Measurements from ENCODE around the gene ATP10A.

ATP10A gene

GRCh38 chr15:25663515-25663914 lies 199.6 kb downstream of the ATP10A start:
- Histone ChIP-seq H3K4me3 (no peak overlapping the region), H3K27me3 (no peaks in the 10 kb centered on the region), H3K4me2 (no peak overlapping the region), H3K27ac (no peak overlapping the region), H4K20me1 (no peaks in the 10 kb centered on the region), H3K9me3 (replicated peaks in 1 of 11) (peaks cover 0 to 8% (median under 1%) of the 10 kb centered on the region in 11 experiments; a peak in 5 of 22 replicates), H3K9ac (no peak overlapping the region), H3K4me1 (no peaks in the 10 kb centered on the region), H3K36me3 (no peaks in the 10 kb centered on the region)
- no peak for TF ChIP-seq Cebpa-rat (IDR thresholded peaks at IDR 0.05)

- Histone ChIP-seq H3K27ac (no peak overlapping the region), H3K36me3 (no peaks in the 10 kb centered on the region), H3K9ac (no peak overlapping the region), H4K20me1 (no peaks in the 10 kb centered on the region), H3K27me3 (no peaks in the 10 kb centered on the region), H3K4me3 (no peak overlapping the region), H3K4me1 (no peaks in the 10 kb centered on the region), H3K4me2 (no peak overlapping the region), H3K9me3 (replicated peaks in 1 of 11) (peaks cover 0 to 24% (median 11%) of the 10 kb centered on the region in 11 experiments; a peak in 14 of 22 replicates)
- no peak for TF ChIP-seq Cebpa-rat (IDR thresholded peaks at IDR 0.05)
Measured at GRCh38 chr15:25661898-25662297, 201.2 kb downstream of the ATP10A start.

GRCh38 chr15:25659251-25659650 lies 203.9 kb downstream of the ATP10A start:
- no peak overlapping the region for H3K4me3 ChIP-seq
- no peaks in the 10 kb centered on the region for H3K27me3 ChIP-seq
- no peaks in the 10 kb centered on the region for H4K20me1 ChIP-seq
- H3K27ac ChIP-seq: no peak overlapping the region
- H3K36me3 ChIP-seq: no peaks in the 10 kb centered on the region
- peaks cover 0 to 32% (median 16%) of the 10 kb centered on the region in 11 experiments; a peak in 14 of 22 replicates for H3K9me3 ChIP-seq (replicated peaks in 1 of 11)
- peaks cover 0 to 6% (median 0%) of the 10 kb centered on the region in 10 experiments; a peak in 2 of 20 replicates for H3K4me1 ChIP-seq
- no peak overlapping the region for H3K4me2 ChIP-seq
- TF ChIP-seq Cebpa-rat (IDR thresholded peaks at IDR 0.05): no peak
- H3K9ac ChIP-seq: no peak overlapping the region

- Histone ChIP-seq H3K4me1 (peaks cover 0 to 6% (median 0%) of the 10 kb centered on the region in 10 experiments; a peak in 2 of 20 replicates), H3K36me3 (no peaks in the 10 kb centered on the region), H3K4me3 (no peak overlapping the region), H3K4me2 (no peak overlapping the region), H3K9ac (no peak overlapping the region), H4K20me1 (no peaks in the 10 kb centered on the region), H3K27ac (no peak overlapping the region), H3K9me3 (replicated peaks in 1 of 11) (peaks cover 0 to 32% (median 16%) of the 10 kb centered on the region in 11 experiments; a peak in 14 of 22 replicates), H3K27me3 (no peaks in the 10 kb centered on the region)
- no peak for TF ChIP-seq Cebpa-rat (IDR thresholded peaks at IDR 0.05)
Measured at GRCh38 chr15:25658560-25658959, 204.6 kb downstream of the ATP10A start.

- Histone ChIP-seq H3K36me3 (no peaks in the 10 kb centered on the region), H3K4me3 (no peak overlapping the region), H3K4me2 (peak overlapping the region in 2 of 11 experiments; percentile 11 to 16; a peak in 2 of 22 replicates), H4K20me1 (no peaks in the 10 kb centered on the region), H3K27ac (no peak overlapping the region), H3K9me3 (replicated peaks in 1 of 11) (peaks cover 0 to 32% (median 16%) of the 10 kb centered on the region in 11 experiments; a peak in 14 of 22 replicates), H3K9ac (no peak overlapping the region), H3K4me1 (peaks cover 0 to 12% (median 7%) of the 10 kb centered on the region in 10 experiments; a peak in 12 of 20 replicates), H3K27me3 (no peaks in the 10 kb centered on the region)
- no peak for TF ChIP-seq Cebpa-rat (IDR thresholded peaks at IDR 0.05)
Measured at GRCh38 chr15:25655207-25655948, 207.7 kb downstream of the ATP10A start.

GRCh38 chr15:25653371-25653770 lies 209.8 kb downstream of the ATP10A start:
- no peaks in the 10 kb centered on the region for H3K36me3 ChIP-seq
- peaks cover 0 to 12% (median 7%) of the 10 kb centered on the region in 10 experiments; a peak in 12 of 20 replicates for H3K4me1 ChIP-seq
- no peak overlapping the region for H3K4me3 ChIP-seq
- H4K20me1 ChIP-seq: no peaks in the 10 kb centered on the region
- TF ChIP-seq Cebpa-rat (IDR thresholded peaks at IDR 0.05): no peak
- no peak overlapping the region for H3K9ac ChIP-seq
- no peaks in the 10 kb centered on the region for H3K27me3 ChIP-seq
- H3K4me2 ChIP-seq: no peak overlapping the region
- H3K9me3 ChIP-seq (replicated peaks in 1 of 11): peaks cover 0 to 23% (median 11%) of the 10 kb centered on the region in 11 experiments; a peak in 13 of 22 replicates
- H3K27ac ChIP-seq: no peak overlapping the region

GRCh38 chr15:25652704-25653103 lies 210.4 kb downstream of the ATP10A start:
- TF ChIP-seq Cebpa-rat (IDR thresholded peaks at IDR 0.05): no peak
- H3K4me3 ChIP-seq: no peak overlapping the region
- H3K36me3 ChIP-seq: no peaks in the 10 kb centered on the region
- H3K9ac ChIP-seq: no peak overlapping the region
- H4K20me1 ChIP-seq: no peaks in the 10 kb centered on the region
- peaks cover 0 to 12% (median 7%) of the 10 kb centered on the region in 10 experiments; a peak in 12 of 20 replicates for H3K4me1 ChIP-seq
- H3K27ac ChIP-seq: peak overlapping the region in 2 of 11 experiments; percentile 12 to 19; a peak in 3 of 22 replicates
- peaks cover 0 to 16% (median 10%) of the 10 kb centered on the region in 11 experiments; a peak in 13 of 22 replicates for H3K9me3 ChIP-seq (replicated peaks in 1 of 11)
- H3K27me3 ChIP-seq: no peaks in the 10 kb centered on the region
- H3K4me2 ChIP-seq: peak overlapping the region in 6 of 11 experiments; percentile 10 to 71 (median 45); a peak in 11 of 22 replicates

- H3K27me3 ChIP-seq: no peaks in the 10 kb centered on the region
- no peak overlapping the region; a peak in 2 of 22 replicates for H3K4me2 ChIP-seq
- TF ChIP-seq Cebpa-rat (IDR thresholded peaks at IDR 0.05): no peak
- no peak overlapping the region for H3K9ac ChIP-seq
- H4K20me1 ChIP-seq: no peaks in the 10 kb centered on the region
- H3K27ac ChIP-seq: no peak overlapping the region
- peaks cover 0 to 12% (median 4%) of the 10 kb centered on the region in 10 experiments; a peak in 11 of 20 replicates for H3K4me1 ChIP-seq
- H3K4me3 ChIP-seq: no peak overlapping the region
- H3K9me3 ChIP-seq (replicated peaks in 1 of 11): no peaks in the 10 kb centered on the region
- no peaks in the 10 kb centered on the region for H3K36me3 ChIP-seq
Measured at GRCh38 chr15:25649390-25649789, 213.7 kb downstream of the ATP10A start.

GRCh38 chr15:25643120-25643519 lies 220.0 kb downstream of the ATP10A start:
- Histone ChIP-seq H3K9me3 (replicated peaks in 1 of 11) (no peaks in the 10 kb centered on the region; a peak in 1 of 22 replicates), H3K36me3 (no peaks in the 10 kb centered on the region), H3K4me1 (peaks cover 0 to 13% (median 5%) of the 10 kb centered on the region in 10 experiments; a peak in 9 of 20 replicates), H3K4me3 (no peak overlapping the region), H3K27me3 (no peaks in the 10 kb centered on the region), H3K27ac (no peak overlapping the region), H4K20me1 (no peaks in the 10 kb centered on the region), H3K4me2 (no peak overlapping the region), H3K9ac (no peak overlapping the region)
- no peak for TF ChIP-seq Cebpa-rat (IDR thresholded peaks at IDR 0.05)
